Left lung (tissue), 10 donors: ENCODE data around the gene TXNDC9. TPM values are rescaled to one million over a fixed set of nuclear protein-coding genes. Genes with fewer than 3 reads are reported as not detected.
"Not testable (repeated sequence)": the region's sequence is repeated elsewhere in the genome, so short reads cannot be mapped to it uniquely, and the experiment has no call there.

ENCODE experiments used
- ATAC-seq: fragments of 200-7000 bp; cut with Tn5 transposase; one replicate; pipeline ENCODE4 v1.9.1; 2020; ENCODE audit warnings: moderate library complexity
- DNase-seq, 4 donors: peaks; one replicate each; pipeline ENCODE4 v3.0.0-alpha.2; 2013 to 2020
- H3K27ac ChIP-seq, 2 donors: fragments of 200-600 bp; sonication (generic) in 1 of 2; one replicate each; pipeline versions ENCODE4 v1.5.0 to v1.8.0; 2020 to 2021
- H3K27me3 ChIP-seq, 2 donors: fragments of 200-600 bp; sonication (generic) in 1 of 2; one replicate each; pipeline versions ENCODE4 v1.5.0 to v1.8.0; 2020 to 2021
- H3K36me3 ChIP-seq, 2 donors: fragments of 200-600 bp; sonication (generic) in 1 of 2; one replicate each; pipeline versions ENCODE4 v1.5.0 to v1.8.0; 2020 to 2021
- H3K4me1 ChIP-seq, 2 donors: fragments of 200-600 bp; one replicate each; pipeline ENCODE4 v1.8.0; 2021
- H3K4me3 ChIP-seq, 2 donors: fragments of 200-600 bp; sonication (generic) in 1 of 2; one replicate each; pipeline versions ENCODE4 v1.5.0 to v1.8.0; 2020 to 2021; ENCODE audit warnings: mild to moderate bottlenecking in 1 of 2
- H3K9me3 ChIP-seq, 2 donors: fragments of 200-600 bp; sonication (generic) in 1 of 2; one replicate each; pipeline versions ENCODE4 v1.5.0 to v1.8.0; 2020 to 2021
- intact Hi-C, 2 donors: fragments of 100-400 bp; cut with DNase I; formaldehyde crosslinking; loops; one replicate each; pipeline versions ENCODE4 v1.11.2 to v1.14.2; 2022
- polyA plus RNA-seq, 6 donors: library from polyadenylated mRNA; unstranded; fragments of 120-200 nt; gene quantifications; one replicate each; pipeline ENCODE4 v1.2.1, GENCODE V29; 2013; ENCODE audit not compliant: insufficient read length in 6 of 6
- total RNA-seq, 2 donors: library from RNA; stranded (reverse); fragmentation: NEBNext Ultra II Directional; extraction: Animal tissue kit (Norgen Biotek cat#: 25700); gene quantifications; one replicate each; pipeline ENCODE4 v1.2.1, GENCODE V29; 2021
- TF ChIP-seq, protein P1 (sequence below), 2 donors: fragments of 200-600 bp; sonication (generic) in 1 of 2; IDR thresholded peaks; one replicate each; pipeline versions ENCODE4 v1.5.0 to v1.8.0; 2021; ENCODE audit warnings: antibody characterized with exemption in 2 of 2
- donor health status: DM: no; HTN: yes; CAD: no.
- donor health status: DM: no; HTN: no; CAD: no.

TXNDC9 gene
- total and polyA plus RNA-seq, 8 donors: 27.2 to 43.7 (median 35.7) TPM

DNA sequence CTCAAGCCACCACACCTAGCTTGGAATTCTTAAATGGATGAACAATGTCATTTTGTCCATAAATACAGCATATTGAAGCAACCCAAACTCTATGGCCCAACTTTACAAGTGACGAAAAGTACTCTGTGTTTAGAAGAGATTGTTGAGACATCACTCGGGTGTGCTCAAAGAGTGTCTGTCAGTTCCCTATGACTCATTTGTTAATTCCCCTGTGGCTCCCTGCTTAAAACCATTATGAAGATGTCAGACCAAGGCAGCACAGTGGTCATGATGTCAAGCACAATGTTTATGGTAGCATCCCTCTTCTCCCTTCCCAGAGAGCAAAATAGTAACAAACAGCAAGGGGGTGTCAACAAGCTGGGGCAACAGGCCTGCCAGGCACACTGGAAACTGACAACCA is 38.1 kb downstream of the TXNDC9 start:
- DNase-seq (no peak), ATAC-seq (no peak)
- Histone ChIP-seq H3K4me1 (no peaks in the 10 kb centered on the region), H3K27me3 (no peaks in the 10 kb centered on the region), H3K27ac (no peak overlapping the region), H3K36me3 (peaks cover 0 to 9% of the 10 kb centered on the region in 2 donors), H3K9me3 (peaks cover 0 to 3% of the 10 kb centered on the region in 2 donors), H3K4me3 (no peak overlapping the region)
- intact Hi-C loops: no loop called here
- TF ChIP-seq, protein P1, sequence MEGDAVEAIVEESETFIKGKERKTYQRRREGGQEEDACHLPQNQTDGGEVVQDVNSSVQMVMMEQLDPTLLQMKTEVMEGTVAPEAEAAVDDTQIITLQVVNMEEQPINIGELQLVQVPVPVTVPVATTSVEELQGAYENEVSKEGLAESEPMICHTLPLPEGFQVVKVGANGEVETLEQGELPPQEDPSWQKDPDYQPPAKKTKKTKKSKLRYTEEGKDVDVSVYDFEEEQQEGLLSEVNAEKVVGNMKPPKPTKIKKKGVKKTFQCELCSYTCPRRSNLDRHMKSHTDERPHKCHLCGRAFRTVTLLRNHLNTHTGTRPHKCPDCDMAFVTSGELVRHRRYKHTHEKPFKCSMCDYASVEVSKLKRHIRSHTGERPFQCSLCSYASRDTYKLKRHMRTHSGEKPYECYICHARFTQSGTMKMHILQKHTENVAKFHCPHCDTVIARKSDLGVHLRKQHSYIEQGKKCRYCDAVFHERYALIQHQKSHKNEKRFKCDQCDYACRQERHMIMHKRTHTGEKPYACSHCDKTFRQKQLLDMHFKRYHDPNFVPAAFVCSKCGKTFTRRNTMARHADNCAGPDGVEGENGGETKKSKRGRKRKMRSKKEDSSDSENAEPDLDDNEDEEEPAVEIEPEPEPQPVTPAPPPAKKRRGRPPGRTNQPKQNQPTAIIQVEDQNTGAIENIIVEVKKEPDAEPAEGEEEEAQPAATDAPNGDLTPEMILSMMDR (IDR thresholded peaks at IDR 0.05): no peak

DNA sequence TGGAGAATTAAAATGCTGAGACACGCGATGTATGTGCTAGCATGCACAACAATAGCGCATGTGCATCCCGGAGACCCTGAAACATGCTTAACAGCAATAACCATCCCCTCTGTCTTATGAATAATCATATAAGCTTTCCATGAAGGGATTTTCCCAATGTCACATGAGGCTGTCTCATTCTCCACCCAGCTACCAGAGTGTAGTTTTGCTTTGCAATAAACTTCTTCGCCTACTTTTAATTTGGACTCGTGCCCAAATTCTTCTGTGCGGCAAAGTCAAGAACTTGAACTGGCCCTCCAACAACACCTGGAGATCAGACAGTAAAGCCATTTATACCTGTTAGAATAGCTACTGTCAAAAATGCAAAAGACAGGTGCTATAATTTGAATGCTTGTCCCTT is 50.6 kb downstream of the TXNDC9 start:
- no peaks in the 10 kb centered on the region for H3K9me3 ChIP-seq

GRCh38 chr2:99279969-99280695 is 56.0 kb downstream of the TXNDC9 start:
- H3K27ac ChIP-seq: no peak overlapping the region
- DNase-seq (no peak), ATAC-seq (peak; percentile 45)
- intact Hi-C loops: no loop called here
- H3K9me3 ChIP-seq: peaks cover 0 to 10% of the 10 kb centered on the region in 2 donors
- H3K36me3 ChIP-seq: no peaks in the 10 kb centered on the region
- no peaks in the 10 kb centered on the region for H3K4me1 ChIP-seq
- H3K27me3 ChIP-seq: no peaks in the 10 kb centered on the region
- H3K4me3 ChIP-seq: no peak overlapping the region
- TF ChIP-seq, protein P1 (IDR thresholded peaks at IDR 0.05): no peak

More for the DNA sequence above, 50.6 kb downstream of the TXNDC9 start:
- H3K4me1 ChIP-seq: no peaks in the 10 kb centered on the region
- ATAC-seq: peak; percentile 83
- H3K36me3 ChIP-seq: no peaks in the 10 kb centered on the region
- TF ChIP-seq, protein P1 (IDR thresholded peaks at IDR 0.05): no peak
- DNase-seq: peak in 1 of 4 donors; percentile 48
- H3K4me3 ChIP-seq: no peak overlapping the region
- no peaks in the 10 kb centered on the region for H3K27me3 ChIP-seq
- intact Hi-C loops: no loop called here
- H3K27ac ChIP-seq: no peak overlapping the region

GRCh38 chr2:99278793-99279291 is 57.3 kb downstream of the TXNDC9 start:
- ATAC-seq: peak; percentile 61
- Histone ChIP-seq H3K27ac (no peak overlapping the region), H3K36me3 (no peaks in the 10 kb centered on the region), H3K4me3 (no peak overlapping the region), H3K4me1 (no peaks in the 10 kb centered on the region), H3K9me3 (peaks cover 0 to 10% of the 10 kb centered on the region in 2 donors), H3K27me3 (no peaks in the 10 kb centered on the region)
- TF ChIP-seq, protein P1 (IDR thresholded peaks at IDR 0.05): no peak
- no peak for DNase-seq
- intact Hi-C loops: no loop called here

DNA sequence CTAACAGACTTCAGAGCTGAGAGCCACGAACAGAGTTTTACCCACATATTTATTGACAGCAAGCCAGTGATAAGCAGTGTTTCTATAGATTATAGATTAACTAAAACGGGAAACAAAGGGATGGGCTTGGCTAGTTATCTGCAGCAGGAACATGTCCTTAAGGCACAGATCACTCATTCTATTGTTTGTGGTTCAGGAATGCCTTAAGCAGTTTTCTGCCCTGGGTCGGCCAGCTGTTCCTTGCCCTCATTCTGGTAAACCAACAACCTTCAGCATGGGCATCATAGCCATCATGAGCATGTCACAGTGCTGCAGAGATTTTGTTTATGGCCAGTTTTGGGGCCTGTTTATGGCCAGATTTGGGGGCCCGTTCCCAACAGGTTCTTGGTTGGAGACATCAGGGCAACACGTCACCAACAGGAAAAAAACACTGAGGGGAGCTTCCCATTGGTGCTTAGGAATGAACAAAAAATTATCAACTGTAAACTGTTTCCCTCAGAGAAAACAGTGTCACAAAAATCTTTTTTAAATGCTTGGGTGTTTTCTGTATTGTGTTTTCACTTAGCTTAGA is 57.9 kb downstream of the TXNDC9 start:
- intact Hi-C loops, H3K27ac ChIP-seq, H3K27me3 ChIP-seq, DNase-seq, H3K36me3 ChIP-seq, ATAC-seq, H3K4me1 ChIP-seq, H3K4me3 ChIP-seq: not testable (repeated sequence)
- peaks cover 0 to 10% of the 10 kb centered on the region in 2 donors for H3K9me3 ChIP-seq
